K562 (cell line): ENCODE measurements around the gene CD3D.

Source experiments
- CTCF ChIP-seq, 3 experiments: IDR thresholded peaks in 2 of 3; conservative IDR thresholded peaks in 1 of 3; 2 replicates each; pipeline ENCODE4 v1.5.1; 2011 to 2012; ENCODE audit warnings: low read length in 3 of 3, mild to moderate bottlenecking in 3 of 3, control low read depth in 2 of 3, improper control_type of control experiment in 1 of 3, inconsistent platforms in 1 of 3, low read depth in 1 of 3, mixed read lengths in 1 of 3, moderate library complexity in 1 of 3; ENCODE audit not compliant: insufficient read depth in 2 of 3
- EZH2 ChIP-seq: IDR thresholded peaks from 2 replicates; pipeline ENCODE4 v1.6.1; 2012; ENCODE audit warnings: low read depth, mild to moderate bottlenecking, inconsistent platforms, low read length, borderline replicate concordance
- KAT2B ChIP-seq: IDR thresholded peaks from one replicate; pipeline ENCODE4 v1.6.1; 2012; ENCODE audit warnings: low read depth, mild to moderate bottlenecking, control low read depth, inconsistent platforms, low read length, moderate library complexity
- NR2C2 ChIP-seq, 2 experiments: fragments of 200-800 bp in 1 of 2; sonication (Bioruptor generic) in 1 of 2; sonication (generic) in 1 of 2; formaldehyde crosslinking in 1 of 2; IDR thresholded peaks; 2 replicates each; pipeline versions ENCODE4 v1.6.1 to v1.8.0; 2016 to 2022; ENCODE audit warnings: mild to moderate bottlenecking in 1 of 2, missing compliant biosample characterization in 1 of 2, missing genetic modification characterization in 1 of 2, missing genetic modification reagents in 1 of 2
- RBM14 ChIP-seq: fragments of 200-400 bp; formaldehyde crosslinking; IDR thresholded peaks from 2 replicates; pipeline ENCODE4 v1.6.1; 2018; ENCODE audit warnings: low read depth, mild to moderate bottlenecking, low read length, moderate library complexity, borderline replicate concordance; ENCODE audit not compliant: insufficient read depth
- SIX5 ChIP-seq, 2 experiments: IDR thresholded peaks; 2 replicates each; pipeline ENCODE4 v1.6.1; 2011; ENCODE audit warnings: low read length in 2 of 2, borderline replicate concordance in 1 of 2, low read depth in 1 of 2, mild to moderate bottlenecking in 1 of 2, moderate library complexity in 1 of 2; ENCODE audit not compliant: insufficient read depth in 1 of 2
- SP1 ChIP-seq: sonication (generic); formaldehyde crosslinking; IDR thresholded peaks from 2 replicates; pipeline ENCODE4 v1.8.1; 2022; ENCODE audit warnings: mild to moderate bottlenecking, missing genetic modification reagents
- ZC3H11A ChIP-seq: IDR thresholded peaks from 2 replicates; pipeline ENCODE4 v1.6.1; 2012; ENCODE audit warnings: low read depth, low read length, improper control_type of control experiment
- ZNF140 ChIP-seq: fragments of 250-450 bp; sonication (Bioruptor Pico); IDR thresholded peaks from 2 replicates; pipeline ENCODE4 v1.8.0; 2021; ENCODE audit warnings: moderate library complexity, mild to moderate bottlenecking, inconsistent platforms
- ZNF143 ChIP-seq: sonication (generic); formaldehyde crosslinking; IDR thresholded peaks from 2 replicates; pipeline ENCODE4 v1.9.0; 2022; ENCODE audit warnings: mild to moderate bottlenecking, missing genetic modification reagents
- ZNF224 ChIP-seq: sonication (generic); formaldehyde crosslinking; IDR thresholded peaks from 2 replicates; pipeline ENCODE4 v1.8.0; 2022; ENCODE audit warnings: mild to moderate bottlenecking, missing genetic modification reagents
- ZNF263 ChIP-seq: sonication (generic); formaldehyde crosslinking; IDR thresholded peaks from 2 replicates; pipeline ENCODE4 v1.8.0; 2022; ENCODE audit warnings: mild to moderate bottlenecking, missing genetic modification reagents, borderline replicate concordance
- ZNF311 ChIP-seq: fragments of 250-450 bp; sonication (Bioruptor Pico); IDR thresholded peaks from 2 replicates; pipeline ENCODE4 v1.4.0; 2020; ENCODE audit warnings: mild to moderate bottlenecking, moderate library complexity

GRCh38 chr11:118305726-118306125 is 36.8 kb downstream of the CD3D start:
- TF ChIP-seq ZNF143 (no peak), NR2C2 (CRISPR knock-in tag; IDR thresholded peaks at IDR 0.05) (no peak), NR2C2 (tag; IDR thresholded peaks at IDR 0.05) (no peak), CTCF (IDR thresholded peaks at IDR 0.05 in 2 of 3, conservative IDR thresholded peaks at IDR 0.05 in 1 of 3; ENCODE audit: insufficient read depth in 2 of 3, low read depth in 1 of 3, low read length in 3 of 3) (no peak), ZNF311 (CRISPR knock-in tag) (no peak), ZC3H11A (no peak), RBM14 (no peak), ZNF224 (no peak), ZNF140 (CRISPR knock-in tag) (no peak), KAT2B (no peak), EZH2 (no peak), SIX5 (IDR thresholded peaks at IDR 0.05; ENCODE audit: borderline replicate concordance in 1 of 2, insufficient read depth in 1 of 2, low read depth in 1 of 2, low read length in 2 of 2) (no peak), SP1 (no peak), ZNF263 (CRISPR knock-in tag) (no peak)
